Esophagus muscularis mucosa (tissue), 3 donors: Measurements from ENCODE around the gene UGDH.

Source experiments
- POLR2A ChIP-seq: fragments of 450-650 bp; IDR thresholded peaks from one replicate; pipeline ENCODE4 v1.6.1; 2017; ENCODE audit warnings: antibody characterized with exemption, moderate library complexity, mild to moderate bottlenecking, low read depth
- TF ChIP-seq, protein P1 (sequence below), 3 experiments: fragments of 200-600 bp in 2 of 3; fragments of 450-650 bp in 1 of 3; sonication (generic) in 2 of 3; IDR thresholded peaks; one replicate each; pipeline ENCODE4 v1.5.1; 2017 to 2019; ENCODE audit warnings: antibody characterized with exemption in 3 of 3, mild to moderate bottlenecking in 2 of 3, moderate library complexity in 1 of 3

DNA sequence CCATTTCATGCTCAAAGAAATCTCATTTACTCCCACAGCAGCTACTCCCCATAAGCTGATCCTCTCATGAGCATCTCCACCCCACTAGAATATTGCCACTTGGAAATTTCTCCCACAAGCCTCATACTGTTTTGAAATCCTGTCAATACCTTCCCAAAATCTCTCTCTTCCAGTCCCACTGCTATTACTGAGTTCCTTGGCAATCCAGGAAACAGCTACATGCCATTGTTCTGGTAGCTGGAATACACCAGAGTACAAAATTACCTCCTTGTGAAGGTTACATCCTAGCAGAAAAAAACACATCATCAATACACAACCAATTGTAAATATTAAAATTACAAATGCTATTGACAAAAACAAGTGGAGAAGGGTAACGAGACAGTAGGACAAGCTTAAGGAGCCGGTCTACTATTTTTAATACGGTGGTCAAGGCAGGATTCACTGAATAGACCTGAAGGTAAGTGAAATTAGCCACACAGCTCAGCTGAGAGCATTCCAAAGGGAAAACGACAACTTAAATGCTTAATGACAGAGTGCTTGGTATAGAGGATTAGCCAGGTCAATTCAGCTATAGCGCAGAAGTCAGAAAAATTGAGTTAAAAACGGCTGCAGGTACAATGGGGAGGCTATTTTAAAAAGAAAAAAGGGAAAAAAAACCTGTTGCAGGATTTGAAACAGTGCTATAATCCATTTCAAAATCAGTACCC is 74.9 kb downstream of the UGDH start:
- TF ChIP-seq, protein P1, sequence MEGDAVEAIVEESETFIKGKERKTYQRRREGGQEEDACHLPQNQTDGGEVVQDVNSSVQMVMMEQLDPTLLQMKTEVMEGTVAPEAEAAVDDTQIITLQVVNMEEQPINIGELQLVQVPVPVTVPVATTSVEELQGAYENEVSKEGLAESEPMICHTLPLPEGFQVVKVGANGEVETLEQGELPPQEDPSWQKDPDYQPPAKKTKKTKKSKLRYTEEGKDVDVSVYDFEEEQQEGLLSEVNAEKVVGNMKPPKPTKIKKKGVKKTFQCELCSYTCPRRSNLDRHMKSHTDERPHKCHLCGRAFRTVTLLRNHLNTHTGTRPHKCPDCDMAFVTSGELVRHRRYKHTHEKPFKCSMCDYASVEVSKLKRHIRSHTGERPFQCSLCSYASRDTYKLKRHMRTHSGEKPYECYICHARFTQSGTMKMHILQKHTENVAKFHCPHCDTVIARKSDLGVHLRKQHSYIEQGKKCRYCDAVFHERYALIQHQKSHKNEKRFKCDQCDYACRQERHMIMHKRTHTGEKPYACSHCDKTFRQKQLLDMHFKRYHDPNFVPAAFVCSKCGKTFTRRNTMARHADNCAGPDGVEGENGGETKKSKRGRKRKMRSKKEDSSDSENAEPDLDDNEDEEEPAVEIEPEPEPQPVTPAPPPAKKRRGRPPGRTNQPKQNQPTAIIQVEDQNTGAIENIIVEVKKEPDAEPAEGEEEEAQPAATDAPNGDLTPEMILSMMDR (IDR thresholded peaks at IDR 0.05), result no peak
- TF ChIP-seq POLR2A, result no peak
